Measurements from ENCODE around the gene CTSS. TPM values are rescaled to one million over a fixed set of nuclear protein-coding genes. Genes with fewer than 3 reads are reported as not detected.

Gene CTSS
- total RNA-seq, 2 experiments from 2014 or later, result 36.7 to 38.4 TPM

DNA sequence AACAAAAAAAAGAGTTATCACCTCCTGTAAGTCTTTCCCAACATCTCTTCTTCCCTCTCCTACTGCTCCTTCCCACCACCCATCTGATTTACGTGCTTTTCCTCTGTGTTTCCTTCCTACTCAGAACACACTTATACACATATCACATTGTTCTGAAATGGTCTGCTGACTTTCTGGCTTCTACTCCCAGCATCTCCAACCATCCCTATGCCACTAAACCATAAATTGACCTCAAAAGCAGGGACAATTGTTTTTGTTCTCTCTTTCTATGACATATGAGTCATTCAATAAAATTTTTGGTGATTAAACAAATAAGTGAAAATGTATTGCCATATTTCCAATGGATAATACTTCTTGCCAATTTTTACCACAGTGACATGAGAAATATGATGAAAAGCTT, 76.8 kb downstream of the CTSS start:
- intact Hi-C loops (cut with micrococcal nuclease), result no loop called here
- peaks cover 10% of the 10 kb centered on the region for H3K36me3 Mint-ChIP-seq (ENCODE audit: low read depth)
- H3K9me3 Mint-ChIP-seq, result no peaks in the 10 kb centered on the region
- no peak for TF ChIP-seq CTCF (IDR thresholded peaks at IDR 0.05)
- ChIA-PET CTCF (interaction anchor here (1.4 kb wide), 1 partner anchor 9 kb away, joined by 3 read pairs; the partner anchor contains the start of gene GOLPH3L), POLR2A (interaction anchor here (0.6 to 0.7 kb wide), 2 partner anchors 141 to 297 kb away, joined by 3 read pairs; no protein-coding TSS in a partner anchor)
- no peak for ATAC-seq
- DNase-seq, result no peak
- peaks cover 17% of the 10 kb centered on the region for H3K4me1 Mint-ChIP-seq (ENCODE audit: low read depth)
- no peak overlapping the region for H3K27ac Mint-ChIP-seq
- H3K4me3 Mint-ChIP-seq, result no peak overlapping the region
- no peaks in the 10 kb centered on the region for H3K27me3 Mint-ChIP-seq

DNA sequence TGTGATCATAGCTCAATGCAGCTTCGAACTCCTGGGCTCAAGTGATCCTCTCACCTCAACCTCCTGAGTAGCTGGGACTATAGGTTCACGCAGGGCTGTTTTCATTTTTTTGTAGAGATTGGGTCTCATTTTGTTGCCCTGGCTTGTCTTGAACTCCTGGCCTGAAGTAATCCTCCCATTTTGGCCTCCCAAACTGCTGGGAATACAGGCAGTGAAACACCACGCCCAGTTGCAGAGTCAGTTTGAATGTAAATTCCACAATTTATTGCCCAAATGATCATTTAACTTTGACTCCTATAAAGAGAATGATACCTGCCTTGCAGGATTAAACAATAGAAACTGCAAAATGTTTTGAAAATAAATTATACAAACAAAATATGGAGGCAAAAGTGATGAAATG, 79.3 kb downstream of the CTSS start:
- ChIA-PET CTCF (interaction anchor here (1.5 kb wide), 1 partner anchor 11 kb away, joined by 3 read pairs; the partner anchor contains the start of gene GOLPH3L), POLR2A (no interaction called here)
- intact Hi-C loops (cut with micrococcal nuclease), result no loop called here
- no peak overlapping the region for H3K4me3 Mint-ChIP-seq
- TF ChIP-seq CTCF (IDR thresholded peaks at IDR 0.05), result no peak
- H3K9me3 Mint-ChIP-seq, result no peaks in the 10 kb centered on the region
- H3K27ac Mint-ChIP-seq, result no peak overlapping the region
- no peaks in the 10 kb centered on the region for H3K27me3 Mint-ChIP-seq
- DNase-seq (no peak), ATAC-seq (no peak)
- peaks cover 12% of the 10 kb centered on the region for H3K4me1 Mint-ChIP-seq (ENCODE audit: low read depth)
- peaks cover 9% of the 10 kb centered on the region for H3K36me3 Mint-ChIP-seq (ENCODE audit: low read depth)

GRCh38 chr1:150683914-150684313, 81.7 kb downstream of the CTSS start:
- intact Hi-C loops (cut with micrococcal nuclease), result no loop called here
- ATAC-seq (no peak), DNase-seq (no peak)
- Mint-ChIP-seq H3K27ac (peak overlapping the region; percentile 79), H3K27me3 (no peaks in the 10 kb centered on the region), H3K36me3 (ENCODE audit: low read depth) (peaks cover 6% of the 10 kb centered on the region), H3K4me1 (ENCODE audit: low read depth) (peaks cover 13% of the 10 kb centered on the region), H3K4me3 (no peak overlapping the region), H3K9me3 (no peaks in the 10 kb centered on the region)
- ChIA-PET POLR2A (interaction anchor here (1.3 kb wide), 1 partner anchor 106 kb away, joined by 4 read pairs; no protein-coding TSS in a partner anchor), CTCF (interaction anchor here (0.8 to 1.5 kb wide), 2 partner anchors 37 to 57 kb away, joined by 3 to 4 read pairs; no protein-coding TSS in a partner anchor)
- no peak for TF ChIP-seq CTCF (IDR thresholded peaks at IDR 0.05)

Other genes with a start within 250 kb of the CTSS start
- under 1 TPM; 0.11 to 0.20 TPM for gene ADAMTSL4, start 216.4 kb downstream of the CTSS start, total RNA-seq
- 100 to 1,000 TPM; 207 TPM for gene MCL1, start 186.2 kb downstream of the CTSS start, total RNA-seq
- 100 to 1,000 TPM; 177 to 182 TPM for gene ENSA, start 136.2 kb downstream of the CTSS start, total RNA-seq
- gene GOLPH3L, start 68.6 kb downstream of the CTSS start, total RNA-seq, result 10 to 100 TPM; 15.8 to 16.9 TPM
- gene HORMAD1, start 44.9 kb downstream of the CTSS start, total RNA-seq, result not detected
- gene CTSK, start 42.5 kb upstream of the CTSS start, total RNA-seq, result 1 to 10 TPM; 2.9 to 3.6 TPM
- gene ARNT, start 110.8 kb upstream of the CTSS start, total RNA-seq, result 10 to 100 TPM; 42.3 to 43.0 TPM
- not detected for gene CTXND2, start 121.4 kb upstream of the CTSS start, total RNA-seq
- 10 to 100 TPM; 45.1 to 52.3 TPM for gene SETDB1, start 160.6 kb upstream of the CTSS start, total RNA-seq
- gene CERS2, start 209.1 kb upstream of the CTSS start, total RNA-seq, result 100 to 1,000 TPM; 129 to 132 TPM
- gene ANXA9, start 216.5 kb upstream of the CTSS start, total RNA-seq, result under 1 TPM in 1 of 2 experiments, not detected in 1; 0.25 TPM
- 10 to 100 TPM; 10.4 TPM for gene MINDY1, start 241.1 kb upstream of the CTSS start, total RNA-seq
- gene PRUNE1, start 242.7 kb upstream of the CTSS start, total RNA-seq, result 10 to 100 TPM; 12.4 to 15.7 TPM

Data from activated CD8-positive, alpha-beta T cell treated with anti-CD3 and anti-CD28 coated beads for 36 hours (primary cell).